Prostate gland (tissue), 2 donors: ENCODE data around the gene RNPEPL1. TPM values are rescaled to one million over a fixed set of nuclear protein-coding genes. Genes with fewer than 3 reads are reported as not detected.

Experiments
- DNase-seq: peaks from one replicate; pipeline ENCODE4 v3.0.0-alpha.2; 2019; ENCODE audit warnings: low spot score
- H3K27ac ChIP-seq, 2 donors: fragments of 200-600 bp; sonication (generic); 2 replicates each; pipeline ENCODE4 v1.5.1; 2017 to 2019
- H3K27me3 ChIP-seq: fragments of 200-600 bp; sonication (generic); replicated peaks from 2 replicates; pipeline ENCODE4 v1.5.1; 2019; ENCODE audit not compliant: insufficient read depth
- H3K36me3 ChIP-seq, 2 donors: fragments of 200-600 bp; sonication (generic); 1 replicate in 1 of 2; 2 replicates in 1 of 2; pipeline versions ENCODE4 v1.5.1 to v1.8.1; 2017 to 2019
- H3K4me1 ChIP-seq: fragments of 200-600 bp; sonication (generic); replicated peaks from 2 replicates; pipeline ENCODE4 v1.5.1; 2019
- H3K4me3 ChIP-seq, 2 donors: fragments of 200-600 bp; sonication (generic); 2 replicates each; pipeline ENCODE4 v1.5.1; 2017 to 2019
- H3K9me3 ChIP-seq: fragments of 200-600 bp; sonication (generic); 2 replicates; pipeline ENCODE4 v1.5.1; 2017
- CTCF ChIP-seq, 4 experiments: fragments of 200-600 bp in 2 of 4; fragments of 450-650 bp in 2 of 4; sonication (generic) in 2 of 4; IDR thresholded peaks; 1 replicate in 3 of 4; 2 replicates in 1 of 4; pipeline ENCODE4 v1.5.1; 2016 to 2019; ENCODE audit warnings: antibody characterized with exemption in 4 of 4, mild to moderate bottlenecking in 2 of 4, moderate library complexity in 2 of 4
- POLR2A ChIP-seq: fragments of 450-650 bp; IDR thresholded peaks from one replicate; pipeline ENCODE4 v1.6.1; 2016; ENCODE audit warnings: antibody characterized with exemption, mild to moderate bottlenecking
- POLR2AphosphoS5 ChIP-seq: sonication (generic); formaldehyde crosslinking; IDR thresholded peaks from one replicate; pipeline ENCODE4 v1.6.1; 2017; ENCODE audit warnings: antibody characterized with exemption
- WGBS: methylation state at CpG from one replicate; pipeline ENCODE4 v1.1.5; 2018; 5-methylcytosine and 5-hydroxymethylcytosine counted together
- intact Hi-C: fragments of 100-400 bp; cut with DNase I; formaldehyde crosslinking; loops from one replicate; pipeline ENCODE4 v1.14.2; 2022
- total RNA-seq, 2 donors: library from RNA; depleted of rRNA; stranded (reverse); fragments of >200 nt; gene quantifications; one replicate each; pipeline ENCODE4 v1.1.0, GENCODE V29; 2016

The RNPEPL1 gene
- total RNA-seq, 2 donors from 2014 or later, result 36.9 to 94.7 TPM

GRCh38 chr2:240600451-240600961 lies 32.2 kb downstream of the RNPEPL1 start:
- TF ChIP-seq POLR2AphosphoS5 (no peak), CTCF (IDR thresholded peaks at IDR 0.05) (no peak), POLR2A (no peak)
- intact Hi-C loops, result no loop called here
- 94% methylated on average over 16 of the region's 16 CpGs for WGBS
- Histone ChIP-seq H3K36me3 (no peaks in the 10 kb centered on the region), H3K27me3 (no peaks in the 10 kb centered on the region), H3K4me1 (peaks cover 13% of the 10 kb centered on the region), H3K4me3 (no peak overlapping the region), H3K9me3 (no peaks in the 10 kb centered on the region), H3K27ac (no peak overlapping the region)
- no peak for DNase-seq

GRCh38 chr2:240601061-240601830 lies 33.0 kb downstream of the RNPEPL1 start:
- no peak for TF ChIP-seq CTCF (IDR thresholded peaks at IDR 0.05)
- TF ChIP-seq POLR2AphosphoS5, result no peak
- no peak for TF ChIP-seq POLR2A
- Histone ChIP-seq H3K36me3 (no peaks in the 10 kb centered on the region), H3K27ac (no peak overlapping the region), H3K4me3 (no peak overlapping the region), H3K27me3 (no peaks in the 10 kb centered on the region), H3K4me1 (peaks cover 5% of the 10 kb centered on the region), H3K9me3 (no peaks in the 10 kb centered on the region)
- WGBS, result 87% methylated on average over 20 of the region's 20 CpGs
- no peak for DNase-seq
- intact Hi-C loops, result no loop called here

GRCh38 chr2:240601831-240602160 lies 33.5 kb downstream of the RNPEPL1 start:
- WGBS, result 89% methylated on average over 11 of the region's 11 CpGs
- intact Hi-C loops, result no loop called here
- DNase-seq, result no peak
- Histone ChIP-seq H3K9me3 (no peaks in the 10 kb centered on the region), H3K27me3 (no peaks in the 10 kb centered on the region), H3K4me3 (no peak overlapping the region), H3K36me3 (no peaks in the 10 kb centered on the region), H3K4me1 (no peaks in the 10 kb centered on the region), H3K27ac (no peak overlapping the region)
- TF ChIP-seq POLR2AphosphoS5, result no peak
- TF ChIP-seq CTCF (IDR thresholded peaks at IDR 0.05), result no peak
- no peak for TF ChIP-seq POLR2A

- H3K4me1 ChIP-seq, result no peaks in the 10 kb centered on the region
- DNase-seq, result no peak
- H3K27me3 ChIP-seq, result no peaks in the 10 kb centered on the region
- no peaks in the 10 kb centered on the region for H3K36me3 ChIP-seq
- H3K9me3 ChIP-seq, result no peaks in the 10 kb centered on the region
- intact Hi-C loops, result no loop called here
- H3K27ac ChIP-seq, result no peak overlapping the region
- WGBS, result 95% methylated on average over 21 of the region's 32 CpGs
- H3K4me3 ChIP-seq, result no peak overlapping the region
- TF ChIP-seq CTCF (IDR thresholded peaks at IDR 0.05) (no peak), POLR2AphosphoS5 (no peak), POLR2A (no peak)
Measured at GRCh38 chr2:240602266-240603050, 34.2 kb downstream of the RNPEPL1 start.
